HEK293 (cell line): ENCODE data around the gene FICD.

Experiments
- CTCF ChIA-PET: fragments of 350-600 bp; formaldehyde crosslinking; extraction: SDS; loops from one replicate; lab custom pipeline; 2021; ENCODE audit warnings: antibody characterized with exemption; lab: Yijun Ruan, JAX
- POLR2A ChIA-PET: fragments of 300-600 bp; formaldehyde crosslinking; extraction: SDS; loops from one replicate; lab custom pipeline; 2020; ENCODE audit warnings: antibody characterized with exemption, inconsistent platforms; lab: Yijun Ruan, JAX
- H3K27ac ChIP-seq: fragments of 200-500 bp; sonication (Bioruptor generic); 2 replicates; pipeline ENCODE4 v1.5.1; 2014; ENCODE audit warnings: low read depth, low read length, control low read depth, inconsistent platforms; ENCODE audit errors: extremely low read depth
- H3K36me3 ChIP-seq, 2 experiments: fragments of 200-500 bp in 1 of 2; sonication (Bioruptor generic) in 1 of 2; 1 replicate in 1 of 2; 2 replicates in 1 of 2; pipeline ENCODE4 v1.5.1; 2014 to 2017; ENCODE audit warnings: inconsistent platforms in 2 of 2, low read length in 2 of 2; ENCODE audit not compliant: control insufficient read depth in 2 of 2, insufficient read depth in 1 of 2
- H3K4me1 ChIP-seq: fragments of 200-500 bp; sonication (Bioruptor generic); 2 replicates; pipeline ENCODE4 v1.5.1; 2014; ENCODE audit warnings: mild to moderate bottlenecking, low read length, inconsistent platforms; ENCODE audit not compliant: control insufficient read depth, insufficient read depth
- H3K4me3 ChIP-seq: 2 replicates; pipeline ENCODE4 v1.5.1; 2011; ENCODE audit warnings: low read depth, mild to moderate bottlenecking, control low read depth, low read length, moderate library complexity
- H3K9me3 ChIP-seq: fragments of 200-500 bp; sonication (Bioruptor generic); 2 replicates; pipeline ENCODE4 v1.5.1; 2014; ENCODE audit warnings: low read depth, low read length, inconsistent platforms; ENCODE audit not compliant: control insufficient read depth, insufficient read depth
- SALL2 ChIP-seq: fragments of 450-650 bp; formaldehyde crosslinking; IDR thresholded peaks from 2 replicates; pipeline ENCODE4 v1.5.0; 2017; ENCODE audit warnings: missing biosample characterization, mild to moderate bottlenecking, missing genetic modification characterization, borderline replicate concordance
- TCF7L2 ChIP-seq: IDR thresholded peaks from 2 replicates; pipeline ENCODE4 v1.6.1; 2011; ENCODE audit warnings: low read depth, mild to moderate bottlenecking, inconsistent platforms, low read length, moderate library complexity, borderline replicate concordance
- ZBTB20 ChIP-seq: fragments of 450-650 bp; formaldehyde crosslinking; IDR thresholded peaks from 2 replicates; pipeline ENCODE4 v1.5.1; 2016; ENCODE audit warnings: missing biosample characterization, missing genetic modification characterization
- ZNF140 ChIP-seq: fragments of 450-650 bp; formaldehyde crosslinking; IDR thresholded peaks from 2 replicates; pipeline ENCODE4 v1.5.1; 2016; ENCODE audit warnings: missing biosample characterization, missing genetic modification characterization
- ZNF221 ChIP-seq: fragments of 450-650 bp; formaldehyde crosslinking; IDR thresholded peaks from 2 replicates; pipeline ENCODE4 v1.5.1; 2017; ENCODE audit warnings: missing biosample characterization, missing genetic modification characterization, borderline replicate concordance
- ZNF600 ChIP-seq: fragments of 450-650 bp; formaldehyde crosslinking; IDR thresholded peaks from 2 replicates; pipeline ENCODE4 v1.5.1; 2016; ENCODE audit warnings: missing biosample characterization, missing genetic modification characterization
- ZNF837 ChIP-seq: fragments of 450-650 bp; formaldehyde crosslinking; IDR thresholded peaks from 2 replicates; pipeline ENCODE4 v1.5.1; 2016; ENCODE audit warnings: missing biosample characterization, missing genetic modification characterization
- ZNF843 ChIP-seq: fragments of 450-650 bp; formaldehyde crosslinking; IDR thresholded peaks from 2 replicates; pipeline ENCODE4 v1.5.1; 2016; ENCODE audit warnings: missing biosample characterization, missing genetic modification characterization
- ZSCAN23 ChIP-seq: fragments of 450-650 bp; formaldehyde crosslinking; IDR thresholded peaks from 2 replicates; pipeline ENCODE4 v1.5.1; 2016; ENCODE audit warnings: missing biosample characterization, missing genetic modification characterization
- TF ChIP-seq, protein P1 (sequence below): fragments of 450-650 bp; formaldehyde crosslinking; IDR thresholded peaks from 2 replicates; pipeline ENCODE4 v1.5.1; 2016; ENCODE audit warnings: missing biosample characterization, missing genetic modification characterization, low read depth
- TF ChIP-seq, protein P2 (sequence below): sonication (generic); formaldehyde crosslinking; IDR thresholded peaks from 2 replicates; pipeline ENCODE4 v1.8.1; 2022; ENCODE audit warnings: mild to moderate bottlenecking, moderate library complexity, missing genetic modification reagents
- TF ChIP-seq, protein P3 (sequence below): fragments of 450-650 bp; formaldehyde crosslinking; IDR thresholded peaks from 2 replicates; pipeline ENCODE4 v1.5.1; 2016; ENCODE audit warnings: missing biosample characterization, missing genetic modification characterization
- TF ChIP-seq, protein P4 (sequence below): fragments of 450-650 bp; formaldehyde crosslinking; IDR thresholded peaks from 2 replicates; pipeline ENCODE4 v1.5.1; 2016; ENCODE audit warnings: missing biosample characterization, missing genetic modification characterization, borderline replicate concordance
- TF ChIP-seq, protein P5 (sequence below): IDR thresholded peaks from 2 replicates; pipeline ENCODE4 v1.6.1; 2011; ENCODE audit warnings: mild to moderate bottlenecking, low read depth, low read length, borderline replicate concordance

FICD gene

DNA sequence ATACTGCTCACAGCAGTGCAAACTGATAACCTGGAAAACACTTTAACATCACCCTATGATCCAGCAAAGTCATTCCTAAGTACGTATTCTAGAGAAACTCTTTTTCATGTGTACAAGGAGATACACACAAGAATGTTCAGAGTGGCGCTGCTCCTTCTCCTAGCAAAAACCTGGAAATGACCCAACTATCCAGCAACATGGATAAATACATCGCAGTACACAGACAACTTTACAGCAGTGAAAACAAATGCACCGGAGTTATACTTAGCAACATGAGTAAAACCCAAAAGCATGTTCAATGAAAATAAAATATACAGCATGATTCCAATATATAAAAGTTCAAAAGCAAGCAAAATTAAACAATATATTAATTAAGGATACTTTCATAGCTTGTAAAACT, 27.2 kb downstream of the FICD start (continued):
- TF ChIP-seq, protein P1, sequence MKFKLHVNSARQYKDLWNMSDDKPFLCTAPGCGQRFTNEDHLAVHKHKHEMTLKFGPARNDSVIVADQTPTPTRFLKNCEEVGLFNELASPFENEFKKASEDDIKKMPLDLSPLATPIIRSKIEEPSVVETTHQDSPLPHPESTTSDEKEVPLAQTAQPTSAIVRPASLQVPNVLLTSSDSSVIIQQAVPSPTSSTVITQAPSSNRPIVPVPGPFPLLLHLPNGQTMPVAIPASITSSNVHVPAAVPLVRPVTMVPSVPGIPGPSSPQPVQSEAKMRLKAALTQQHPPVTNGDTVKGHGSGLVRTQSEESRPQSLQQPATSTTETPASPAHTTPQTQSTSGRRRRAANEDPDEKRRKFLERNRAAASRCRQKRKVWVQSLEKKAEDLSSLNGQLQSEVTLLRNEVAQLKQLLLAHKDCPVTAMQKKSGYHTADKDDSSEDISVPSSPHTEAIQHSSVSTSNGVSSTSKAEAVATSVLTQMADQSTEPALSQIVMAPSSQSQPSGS = no peak

DNA sequence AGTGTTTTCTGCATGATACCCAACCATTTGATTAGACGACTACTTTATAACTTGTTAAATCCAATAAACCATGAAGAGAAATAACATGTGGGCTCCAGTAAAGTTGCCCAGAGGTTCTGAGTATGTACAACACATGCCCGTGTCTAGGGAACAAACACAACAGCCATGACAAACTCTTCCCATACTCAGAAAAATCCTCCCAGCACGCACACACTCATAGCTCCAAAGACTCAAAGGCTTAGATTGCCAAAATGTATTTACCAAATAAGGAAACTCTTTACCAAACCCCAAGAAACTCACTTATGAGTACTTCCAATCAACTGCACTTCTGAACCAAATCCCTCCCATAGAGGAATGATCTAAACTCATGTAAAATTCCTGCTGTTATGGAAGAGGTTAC, 28.6 kb downstream of the FICD start:
- TF ChIP-seq TCF7L2 (no peak), ZNF140 (tag by site-specific recombination) (no peak), ZNF843 (no peak), ZNF600 (tag by site-specific recombination) (no peak), SALL2 (no peak), ZNF837 (tag by site-specific recombination) (no peak)
- TF ChIP-seq, protein P2, sequence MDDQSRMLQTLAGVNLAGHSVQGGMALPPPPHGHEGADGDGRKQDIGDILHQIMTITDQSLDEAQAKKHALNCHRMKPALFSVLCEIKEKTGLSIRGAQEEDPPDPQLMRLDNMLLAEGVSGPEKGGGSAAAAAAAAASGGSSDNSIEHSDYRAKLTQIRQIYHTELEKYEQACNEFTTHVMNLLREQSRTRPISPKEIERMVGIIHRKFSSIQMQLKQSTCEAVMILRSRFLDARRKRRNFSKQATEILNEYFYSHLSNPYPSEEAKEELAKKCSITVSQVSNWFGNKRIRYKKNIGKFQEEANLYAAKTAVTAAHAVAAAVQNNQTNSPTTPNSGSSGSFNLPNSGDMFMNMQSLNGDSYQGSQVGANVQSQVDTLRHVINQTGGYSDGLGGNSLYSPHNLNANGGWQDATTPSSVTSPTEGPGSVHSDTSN (CRISPR knock-in tag) = no peak
- TF ChIP-seq, protein P3, sequence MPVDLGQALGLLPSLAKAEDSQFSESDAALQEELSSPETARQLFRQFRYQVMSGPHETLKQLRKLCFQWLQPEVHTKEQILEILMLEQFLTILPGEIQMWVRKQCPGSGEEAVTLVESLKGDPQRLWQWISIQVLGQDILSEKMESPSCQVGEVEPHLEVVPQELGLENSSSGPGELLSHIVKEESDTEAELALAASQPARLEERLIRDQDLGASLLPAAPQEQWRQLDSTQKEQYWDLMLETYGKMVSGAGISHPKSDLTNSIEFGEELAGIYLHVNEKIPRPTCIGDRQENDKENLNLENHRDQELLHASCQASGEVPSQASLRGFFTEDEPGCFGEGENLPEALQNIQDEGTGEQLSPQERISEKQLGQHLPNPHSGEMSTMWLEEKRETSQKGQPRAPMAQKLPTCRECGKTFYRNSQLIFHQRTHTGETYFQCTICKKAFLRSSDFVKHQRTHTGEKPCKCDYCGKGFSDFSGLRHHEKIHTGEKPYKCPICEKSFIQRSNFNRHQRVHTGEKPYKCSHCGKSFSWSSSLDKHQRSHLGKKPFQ (tag by site-specific recombination) = no peak
- TF ChIP-seq, protein P4, sequence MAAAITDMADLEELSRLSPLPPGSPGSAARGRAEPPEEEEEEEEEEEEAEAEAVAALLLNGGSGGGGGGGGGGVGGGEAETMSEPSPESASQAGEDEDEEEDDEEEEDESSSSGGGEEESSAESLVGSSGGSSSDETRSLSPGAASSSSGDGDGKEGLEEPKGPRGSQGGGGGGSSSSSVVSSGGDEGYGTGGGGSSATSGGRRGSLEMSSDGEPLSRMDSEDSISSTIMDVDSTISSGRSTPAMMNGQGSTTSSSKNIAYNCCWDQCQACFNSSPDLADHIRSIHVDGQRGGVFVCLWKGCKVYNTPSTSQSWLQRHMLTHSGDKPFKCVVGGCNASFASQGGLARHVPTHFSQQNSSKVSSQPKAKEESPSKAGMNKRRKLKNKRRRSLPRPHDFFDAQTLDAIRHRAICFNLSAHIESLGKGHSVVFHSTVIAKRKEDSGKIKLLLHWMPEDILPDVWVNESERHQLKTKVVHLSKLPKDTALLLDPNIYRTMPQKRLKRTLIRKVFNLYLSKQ (tag by site-specific recombination) = no peak
- TF ChIP-seq, all 188 proteins: peak for 0
- Histone ChIP-seq H3K4me3 (no peak overlapping the region), H3K36me3 (peaks cover 46 to 75% of the 10 kb centered on the region in 2 experiments), H3K9me3 (no peaks in the 10 kb centered on the region), H3K4me1 (no peaks in the 10 kb centered on the region), H3K27ac (no peak overlapping the region)
- CTCF ChIA-PET = interaction anchor here (1.0 to 1.1 kb wide), 2 partner anchors 13 to 74 kb away, joined by 3 to 5 read pairs; no protein-coding TSS in a partner anchor
- POLR2A ChIA-PET = no interaction called here

DNA sequence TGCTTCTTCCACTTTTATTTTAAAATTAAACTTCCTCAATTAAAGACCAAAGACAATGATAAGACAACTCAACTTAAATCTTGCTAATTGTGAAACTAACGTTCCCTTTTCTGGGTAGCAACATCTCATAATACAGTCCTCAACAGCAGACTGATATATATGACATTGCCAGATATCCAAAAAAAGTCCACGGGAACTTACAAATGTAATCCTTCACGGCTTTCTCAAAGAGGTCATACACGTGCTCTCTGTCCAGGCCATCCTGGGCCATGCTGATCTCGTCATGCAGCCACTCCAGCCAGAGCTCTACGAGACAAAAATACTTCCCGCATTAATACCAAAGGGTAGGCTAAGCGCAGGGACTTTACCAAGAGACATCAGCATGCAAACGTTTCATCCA, 32.6 kb downstream of the FICD start:
- POLR2A ChIA-PET = no interaction called here
- Histone ChIP-seq H3K4me3 (no peak overlapping the region), H3K36me3 (peaks cover 37 to 63% of the 10 kb centered on the region in 2 experiments), H3K27ac (no peak overlapping the region), H3K9me3 (no peaks in the 10 kb centered on the region), H3K4me1 (no peaks in the 10 kb centered on the region)
- TF ChIP-seq ZBTB20 (no peak), ZSCAN23 (tag by site-specific recombination) (no peak), ZNF221 (no peak)
- TF ChIP-seq, protein P5, sequence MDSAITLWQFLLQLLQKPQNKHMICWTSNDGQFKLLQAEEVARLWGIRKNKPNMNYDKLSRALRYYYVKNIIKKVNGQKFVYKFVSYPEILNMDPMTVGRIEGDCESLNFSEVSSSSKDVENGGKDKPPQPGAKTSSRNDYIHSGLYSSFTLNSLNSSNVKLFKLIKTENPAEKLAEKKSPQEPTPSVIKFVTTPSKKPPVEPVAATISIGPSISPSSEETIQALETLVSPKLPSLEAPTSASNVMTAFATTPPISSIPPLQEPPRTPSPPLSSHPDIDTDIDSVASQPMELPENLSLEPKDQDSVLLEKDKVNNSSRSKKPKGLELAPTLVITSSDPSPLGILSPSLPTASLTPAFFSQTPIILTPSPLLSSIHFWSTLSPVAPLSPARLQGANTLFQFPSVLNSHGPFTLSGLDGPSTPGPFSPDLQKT = no peak
- CTCF ChIA-PET = interaction anchor here (0.6 kb wide), 1 partner anchor 386 kb away, joined by 3 read pairs; no protein-coding TSS in a partner anchor
